ENCODE measurements around the gene CD200R1.

DNA sequence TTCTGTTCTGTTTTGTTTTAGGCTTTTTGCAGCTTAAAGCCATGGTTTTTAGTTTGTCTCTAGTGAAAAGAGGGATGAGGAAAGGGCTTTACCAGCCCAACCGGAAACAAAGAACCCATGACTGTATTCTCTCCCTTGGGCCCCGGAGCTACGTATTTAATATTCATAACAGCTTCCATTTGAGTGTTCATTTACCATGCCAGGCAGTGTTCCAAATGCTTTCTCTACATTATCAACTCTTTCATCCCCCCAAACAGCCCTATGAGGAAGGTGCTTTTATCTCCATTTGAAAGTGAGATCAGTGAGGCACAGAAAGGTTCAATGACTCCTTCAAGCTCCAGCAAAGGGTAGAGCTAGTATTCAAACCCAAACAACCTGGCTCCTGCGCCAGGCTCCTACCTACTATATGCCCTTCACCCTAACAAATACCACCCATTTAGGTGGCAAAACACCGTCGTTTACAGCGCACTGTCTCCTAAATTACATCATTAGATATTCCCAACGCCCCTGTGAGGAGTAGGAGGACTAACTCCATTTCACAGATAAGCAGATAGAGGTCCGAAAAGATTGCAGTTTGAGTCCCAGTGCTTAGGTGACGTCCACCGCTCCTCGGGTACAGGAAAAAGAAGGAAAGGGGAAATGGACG, 43.8 kb upstream of the CD200R1 start:
- TF ChIP-seq, protein P1, sequence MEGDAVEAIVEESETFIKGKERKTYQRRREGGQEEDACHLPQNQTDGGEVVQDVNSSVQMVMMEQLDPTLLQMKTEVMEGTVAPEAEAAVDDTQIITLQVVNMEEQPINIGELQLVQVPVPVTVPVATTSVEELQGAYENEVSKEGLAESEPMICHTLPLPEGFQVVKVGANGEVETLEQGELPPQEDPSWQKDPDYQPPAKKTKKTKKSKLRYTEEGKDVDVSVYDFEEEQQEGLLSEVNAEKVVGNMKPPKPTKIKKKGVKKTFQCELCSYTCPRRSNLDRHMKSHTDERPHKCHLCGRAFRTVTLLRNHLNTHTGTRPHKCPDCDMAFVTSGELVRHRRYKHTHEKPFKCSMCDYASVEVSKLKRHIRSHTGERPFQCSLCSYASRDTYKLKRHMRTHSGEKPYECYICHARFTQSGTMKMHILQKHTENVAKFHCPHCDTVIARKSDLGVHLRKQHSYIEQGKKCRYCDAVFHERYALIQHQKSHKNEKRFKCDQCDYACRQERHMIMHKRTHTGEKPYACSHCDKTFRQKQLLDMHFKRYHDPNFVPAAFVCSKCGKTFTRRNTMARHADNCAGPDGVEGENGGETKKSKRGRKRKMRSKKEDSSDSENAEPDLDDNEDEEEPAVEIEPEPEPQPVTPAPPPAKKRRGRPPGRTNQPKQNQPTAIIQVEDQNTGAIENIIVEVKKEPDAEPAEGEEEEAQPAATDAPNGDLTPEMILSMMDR (IDR thresholded peaks at IDR 0.05) = no peak
- TF ChIP-seq EZH2 (IDR thresholded peaks at IDR 0.05; ENCODE audit: borderline replicate concordance, insufficient read depth, low read depth, low read length, poor library complexity, severe bottlenecking) = no peak
